B cell (primary cell): ENCODE data around the gene PRR33.

Experiments used
- CTCF ChIP-seq: fragments of 200-600 bp; IDR thresholded peaks from one replicate; pipeline ENCODE4 v1.8.0; 2022; ENCODE audit warnings: antibody characterized with exemption, mild to moderate bottlenecking
- EZH2 ChIP-seq: IDR thresholded peaks from 2 replicates; pipeline ENCODE4 v1.6.1; 2012; ENCODE audit warnings: borderline replicate concordance, low read depth, mild to moderate bottlenecking, moderate library complexity, low read length; ENCODE audit not compliant: insufficient read depth, poor library complexity, severe bottlenecking

GRCh38 chr11:1876361-1877063, 15.2 kb downstream of the PRR33 start:
- TF ChIP-seq EZH2 (no peak), CTCF (peak; percentile 29)
